Subcutaneous adipose tissue (tissue), 4 donors: ENCODE measurements around the gene C14orf93. TPM values are rescaled to one million over a fixed set of nuclear protein-coding genes. Genes with fewer than 3 reads are reported as not detected.

Experiments
- total RNA-seq, 4 donors: library from RNA; depleted of rRNA; stranded (reverse); fragments of >200 nt; gene quantifications; one replicate each; pipeline ENCODE4 v1.1.0, GENCODE V29; 2016
- TF ChIP-seq, protein P1 (sequence below): fragments of 450-650 bp; IDR thresholded peaks from one replicate; pipeline ENCODE4 v1.5.1; 2016; ENCODE audit warnings: low read depth, mild to moderate bottlenecking, control low read depth, antibody characterized with exemption, moderate library complexity

C14orf93 gene
- total RNA-seq, 4 donors from 2014 or later: 6.8 to 13.9 (median 12.3) TPM

DNA sequence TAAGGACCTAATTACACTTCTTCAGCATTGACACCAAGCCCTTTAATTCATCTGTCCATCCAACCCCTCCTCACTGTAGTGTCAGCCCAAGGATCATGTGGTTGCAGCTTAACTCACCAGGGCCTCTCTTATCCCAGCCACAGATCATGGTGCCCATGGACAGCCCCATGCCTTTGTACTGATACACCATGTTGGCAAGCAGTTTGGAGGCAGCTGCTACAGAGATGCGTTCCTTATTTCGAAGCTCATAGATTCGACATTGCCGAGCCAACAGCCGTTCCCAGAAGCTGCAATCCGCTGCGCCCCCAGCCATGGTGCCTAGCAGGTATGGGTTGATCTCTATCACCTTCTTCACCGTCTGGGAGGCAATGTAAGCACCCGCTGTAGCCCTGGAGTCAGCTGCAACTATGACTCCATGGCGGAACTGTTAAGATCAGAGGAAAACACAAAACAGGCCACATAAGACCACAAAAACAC is 23.3 kb upstream of the C14orf93 start:
- TF ChIP-seq, protein P1, sequence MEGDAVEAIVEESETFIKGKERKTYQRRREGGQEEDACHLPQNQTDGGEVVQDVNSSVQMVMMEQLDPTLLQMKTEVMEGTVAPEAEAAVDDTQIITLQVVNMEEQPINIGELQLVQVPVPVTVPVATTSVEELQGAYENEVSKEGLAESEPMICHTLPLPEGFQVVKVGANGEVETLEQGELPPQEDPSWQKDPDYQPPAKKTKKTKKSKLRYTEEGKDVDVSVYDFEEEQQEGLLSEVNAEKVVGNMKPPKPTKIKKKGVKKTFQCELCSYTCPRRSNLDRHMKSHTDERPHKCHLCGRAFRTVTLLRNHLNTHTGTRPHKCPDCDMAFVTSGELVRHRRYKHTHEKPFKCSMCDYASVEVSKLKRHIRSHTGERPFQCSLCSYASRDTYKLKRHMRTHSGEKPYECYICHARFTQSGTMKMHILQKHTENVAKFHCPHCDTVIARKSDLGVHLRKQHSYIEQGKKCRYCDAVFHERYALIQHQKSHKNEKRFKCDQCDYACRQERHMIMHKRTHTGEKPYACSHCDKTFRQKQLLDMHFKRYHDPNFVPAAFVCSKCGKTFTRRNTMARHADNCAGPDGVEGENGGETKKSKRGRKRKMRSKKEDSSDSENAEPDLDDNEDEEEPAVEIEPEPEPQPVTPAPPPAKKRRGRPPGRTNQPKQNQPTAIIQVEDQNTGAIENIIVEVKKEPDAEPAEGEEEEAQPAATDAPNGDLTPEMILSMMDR: no peak

DNA sequence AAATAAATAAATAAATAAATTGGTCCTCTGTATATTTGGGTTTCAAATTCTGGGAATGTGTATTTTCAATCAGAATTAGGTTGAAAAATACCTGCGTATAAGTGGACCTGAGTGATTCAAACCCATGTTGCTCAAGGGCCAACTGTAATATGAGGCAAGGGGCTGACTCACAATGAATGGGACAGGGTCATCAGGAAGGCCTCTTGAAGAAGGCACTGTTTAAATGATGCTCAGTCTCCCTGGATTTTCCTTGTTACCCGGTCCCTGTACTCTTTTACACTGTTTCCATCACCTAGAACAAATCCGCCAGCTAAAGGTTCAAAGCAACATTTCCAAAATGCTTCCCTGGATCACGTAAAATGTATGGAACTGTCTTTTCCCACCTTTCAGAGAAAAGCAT is 21.0 kb upstream of the C14orf93 start:
- TF ChIP-seq, protein P1: no peak

DNA sequence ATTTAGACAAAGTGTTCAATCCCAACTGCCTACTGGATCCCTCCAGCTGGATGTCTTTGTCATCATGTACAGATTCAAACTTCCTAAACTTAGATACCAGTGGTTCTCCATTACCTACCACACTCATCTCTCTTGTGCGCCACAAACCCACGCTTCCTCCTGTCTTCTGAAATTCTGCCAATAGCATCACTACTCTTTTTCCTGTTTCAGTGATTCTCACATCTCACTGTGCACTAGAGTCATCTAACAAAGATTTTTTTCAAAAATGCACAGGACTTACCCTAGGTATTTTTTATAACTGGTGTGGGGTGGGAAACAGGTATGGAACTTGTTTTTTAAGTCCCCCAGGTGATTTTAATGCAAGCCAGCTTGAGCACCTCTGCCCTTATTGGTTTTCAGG is 18.9 kb upstream of the C14orf93 start:
- TF ChIP-seq, protein P1: no peak

DNA sequence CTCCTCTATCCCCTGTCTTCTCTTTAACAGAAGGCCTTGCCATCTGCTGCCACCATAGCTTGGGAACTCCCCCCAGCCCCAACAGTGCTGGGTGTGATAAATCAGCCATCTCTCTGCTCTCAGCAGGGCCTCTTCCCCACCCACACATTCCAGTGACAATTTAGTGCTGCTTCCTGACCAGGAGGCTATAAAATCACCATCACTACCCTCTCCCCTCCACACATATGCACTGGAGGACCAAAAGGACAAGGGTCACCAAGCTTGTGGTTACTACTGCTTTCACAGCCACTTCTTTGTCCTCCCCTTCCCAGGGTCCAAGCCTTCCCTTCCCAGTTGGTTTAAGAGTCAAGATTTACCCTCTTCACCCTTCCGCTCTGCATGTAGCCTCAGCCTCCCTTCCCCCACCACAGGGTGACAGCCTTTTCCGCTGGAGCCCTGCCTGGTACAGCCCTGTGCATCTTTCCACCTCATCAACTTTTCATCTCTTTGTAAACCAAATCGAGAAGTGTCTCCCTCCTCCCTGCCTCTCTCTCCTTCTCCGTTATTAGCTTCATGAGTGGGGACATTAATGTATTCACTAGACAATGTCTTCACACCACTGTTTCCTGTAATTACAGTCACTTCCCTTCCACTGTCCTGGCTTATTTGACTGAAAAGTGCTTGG is 15.3 kb upstream of the C14orf93 start:
- TF ChIP-seq, protein P1: no peak

- TF ChIP-seq, protein P1: no peak
Observed at GRCh38 chr14:23024612-23025075, 14.7 kb upstream of the C14orf93 start.

DNA sequence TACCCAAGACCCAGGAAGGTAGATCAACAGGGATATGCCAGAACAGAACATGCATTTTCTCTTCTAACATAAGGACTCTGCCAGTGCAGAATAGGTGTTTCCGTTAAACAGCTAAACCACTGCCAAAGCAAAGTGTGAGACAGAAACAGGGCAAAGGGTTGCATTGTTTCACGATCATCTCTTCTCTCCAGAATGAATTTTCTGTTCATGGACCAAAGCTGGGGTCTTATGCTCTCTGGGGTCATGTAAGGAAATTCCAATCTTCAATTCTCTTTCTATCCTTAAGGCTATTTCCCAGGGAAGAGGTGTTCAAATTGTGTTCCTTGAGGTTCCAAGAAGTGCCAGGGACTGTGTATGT is 13.8 kb upstream of the C14orf93 start:
- TF ChIP-seq, protein P1: no peak

DNA sequence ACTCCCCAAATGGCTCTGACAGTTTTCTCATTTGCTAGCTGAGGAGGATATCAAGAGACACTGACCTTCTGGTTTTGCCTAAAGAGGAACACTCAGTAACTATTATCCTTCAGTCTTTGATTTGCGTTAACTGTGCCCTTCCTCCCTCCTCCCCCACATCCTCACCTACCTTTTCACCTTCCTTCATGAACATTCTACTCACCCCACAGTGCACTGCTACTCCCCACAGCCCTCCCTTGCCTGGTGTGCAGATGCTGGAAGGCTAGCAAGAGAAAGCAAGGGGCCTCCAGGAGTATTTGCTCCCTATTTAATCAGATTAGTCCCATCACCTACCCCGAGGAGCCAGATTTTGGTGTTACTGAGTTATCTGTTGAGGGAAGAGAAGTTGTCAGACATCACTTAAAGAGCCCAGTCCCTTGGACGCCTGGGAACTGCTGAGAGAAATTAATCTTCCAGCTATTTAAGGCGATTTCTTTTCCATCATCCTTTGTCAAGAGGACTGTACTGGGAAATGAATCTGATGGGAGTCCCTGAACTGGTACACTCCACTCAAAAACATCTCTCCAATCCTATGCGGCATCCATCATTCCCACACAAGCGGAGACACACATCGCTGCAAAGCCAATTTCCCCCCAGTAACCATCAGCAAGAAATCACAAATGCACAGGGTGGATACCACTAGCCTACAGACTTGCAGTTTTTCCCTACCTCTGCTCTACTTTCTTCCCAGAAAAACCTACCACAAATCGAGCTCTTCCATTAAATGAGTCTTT is 13.3 kb upstream of the C14orf93 start:
- TF ChIP-seq, protein P1: no peak
